BLaER1 treated with 17β-estradiol and CSF1 and Interleukin-3, amounts not matched to agents 10 nM and 100 nM (cell line): ENCODE data around the gene IRGQ.

Experiments
- H3K27ac ChIP-seq, 11 experiments: shearing (Covaris generic); formaldehyde crosslinking; 2 replicates each; pipeline ENCODE4 v1.8.1; 2022
- H3K27me3 ChIP-seq, 11 experiments: shearing (Covaris generic); formaldehyde crosslinking; 2 replicates each; pipeline ENCODE4 v1.8.1; 2022
- H3K36me3 ChIP-seq, 11 experiments: shearing (Covaris generic); formaldehyde crosslinking; 2 replicates each; pipeline ENCODE4 v1.8.1; 2022
- H3K4me1 ChIP-seq, 10 experiments: shearing (Covaris generic); formaldehyde crosslinking; 2 replicates each; pipeline ENCODE4 v1.8.1; 2022
- H3K4me2 ChIP-seq, 11 experiments: shearing (Covaris generic); formaldehyde crosslinking; 2 replicates each; pipeline ENCODE4 v1.8.1; 2022
- H3K4me3 ChIP-seq, 10 experiments: shearing (Covaris generic); formaldehyde crosslinking; 2 replicates each; pipeline ENCODE4 v1.8.1; 2022
- H3K9ac ChIP-seq, 11 experiments: shearing (Covaris generic); formaldehyde crosslinking; 2 replicates each; pipeline ENCODE4 v1.8.1; 2022
- H3K9me3 ChIP-seq, 11 experiments: shearing (Covaris generic); formaldehyde crosslinking; replicated peaks in 1 of 11; 2 replicates each; pipeline ENCODE4 v1.8.1; 2022
- H4K20me1 ChIP-seq, 11 experiments: shearing (Covaris generic); formaldehyde crosslinking; 2 replicates each; pipeline ENCODE4 v1.8.1; 2022
- Cebpa-rat ChIP-seq, 11 experiments: shearing (Covaris generic); IDR thresholded peaks; 2 replicates each; pipeline ENCODE4 v1.8.1; 2022

Gene IRGQ

DNA sequence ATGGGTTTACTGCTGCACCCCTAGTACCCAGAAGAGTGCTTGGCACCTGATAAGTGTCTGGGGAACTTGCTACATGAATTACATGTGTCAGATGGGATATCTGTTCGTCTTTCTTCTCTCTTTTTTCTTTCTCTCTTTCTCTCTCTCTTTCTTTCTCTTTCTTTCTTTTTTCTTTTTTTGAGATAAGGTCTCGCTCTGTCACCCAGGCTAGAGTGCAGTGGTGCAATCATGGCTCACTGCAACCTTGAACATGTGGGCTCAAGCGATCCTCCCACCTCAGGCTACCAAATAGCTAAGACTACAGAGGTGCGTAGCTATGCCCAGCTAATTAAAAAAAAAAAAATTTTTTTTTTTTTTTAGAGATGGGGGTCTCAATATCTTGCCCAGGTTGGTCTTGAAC lies 37.6 kb upstream of the IRGQ start:
- Histone ChIP-seq H3K9me3 (no peaks in the 10 kb centered on the region), H3K27ac (no peak overlapping the region), H3K27me3 (peaks cover 0 to 1% (median 0%) of the 10 kb centered on the region in 11 experiments; a peak in 1 of 22 replicates), H3K4me1 (peaks cover 22 to 46% (median 43%) of the 10 kb centered on the region in 10 experiments), H3K36me3 (no peaks in the 10 kb centered on the region; a peak in 1 of 22 replicates), H3K9ac (no peak overlapping the region), H3K4me2 (0 out of 22 replicates have a peak overlapping the region, but pooled peaks of 2 of the 11 experiments have one; percentile 17 to 89), H4K20me1 (peaks cover 0 to 2% (median 0%) of the 10 kb centered on the region in 11 experiments; a peak in 1 of 22 replicates), H3K4me3 (no peak overlapping the region)
- TF ChIP-seq Cebpa-rat (IDR thresholded peaks at IDR 0.05), result no peak

DNA sequence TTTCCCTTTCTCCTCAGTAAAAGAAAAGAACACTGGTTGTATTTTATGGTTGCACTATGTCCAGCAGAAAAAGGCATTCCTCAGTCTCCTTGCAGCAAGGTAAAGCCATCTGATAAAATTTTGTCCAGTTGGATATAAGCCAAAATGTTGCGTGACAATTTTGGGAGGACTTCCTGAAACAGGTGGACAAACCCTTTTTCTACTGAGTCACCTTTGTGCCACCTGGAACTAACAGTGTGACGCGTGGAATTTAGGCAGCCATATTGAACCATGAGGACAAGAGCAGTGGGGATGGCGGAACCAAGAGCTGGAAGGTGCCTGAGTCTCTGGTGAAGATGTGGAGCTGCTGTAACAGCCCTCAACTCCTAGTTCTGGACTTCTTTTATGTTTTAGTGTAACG lies 35.6 kb upstream of the IRGQ start:
- peaks cover 0 to 12% (median 4%) of the 10 kb centered on the region in 11 experiments; a peak in 8 of 22 replicates for H3K36me3 ChIP-seq
- H3K4me2 ChIP-seq, result no peak overlapping the region
- no peak overlapping the region for H3K4me3 ChIP-seq
- no peaks in the 10 kb centered on the region for H3K27me3 ChIP-seq
- no peaks in the 10 kb centered on the region for H4K20me1 ChIP-seq
- TF ChIP-seq Cebpa-rat (IDR thresholded peaks at IDR 0.05), result no peak
- H3K9ac ChIP-seq, result no peak overlapping the region
- H3K4me1 ChIP-seq, result peaks cover 20 to 36% (median 27%) of the 10 kb centered on the region in 10 experiments
- no peaks in the 10 kb centered on the region for H3K9me3 ChIP-seq
- no peak overlapping the region for H3K27ac ChIP-seq

DNA sequence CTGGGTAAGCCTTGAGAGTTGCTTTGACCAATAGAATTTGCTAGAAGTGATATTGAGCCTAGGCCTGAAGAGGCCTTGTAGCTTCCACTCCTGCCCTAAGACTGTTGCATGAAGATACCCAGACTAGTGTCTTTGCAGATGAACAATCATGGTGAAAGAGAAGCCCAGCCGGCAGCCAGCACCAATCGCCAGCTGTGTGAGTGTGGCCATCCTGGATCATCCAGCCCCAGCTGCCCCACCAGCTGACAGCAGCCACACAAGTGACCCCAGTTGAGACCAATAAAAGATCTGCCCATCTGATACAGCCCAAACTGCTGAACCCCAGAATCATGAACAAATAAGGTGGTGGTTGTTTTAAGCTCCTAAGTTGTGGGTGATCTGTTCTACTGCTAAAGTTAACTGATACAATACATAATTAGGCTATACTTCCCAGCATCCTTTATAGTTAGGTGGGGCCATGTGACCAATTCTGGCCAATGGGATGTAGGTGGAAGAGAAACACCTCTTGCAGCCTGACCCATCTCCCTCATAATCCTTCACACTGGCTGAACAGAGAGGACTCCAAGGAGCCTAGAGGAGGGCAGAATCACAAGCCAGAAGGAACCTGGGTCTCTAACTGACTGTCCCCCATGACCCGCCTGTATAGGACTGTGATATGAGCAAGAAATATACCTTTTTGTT lies 32.9 kb upstream of the IRGQ start:
- Histone ChIP-seq H3K4me1 (peaks cover 0 to 11% (median 3%) of the 10 kb centered on the region in 10 experiments; a peak in 4 of 20 replicates), H3K27ac (no peak overlapping the region), H3K4me3 (no peak overlapping the region), H3K9me3 (no peaks in the 10 kb centered on the region), H3K9ac (no peak overlapping the region), H4K20me1 (no peaks in the 10 kb centered on the region), H3K27me3 (no peaks in the 10 kb centered on the region), H3K4me2 (no peak overlapping the region), H3K36me3 (peaks cover 0 to 33% (median 18%) of the 10 kb centered on the region in 11 experiments; a peak in 15 of 22 replicates)
- no peak for TF ChIP-seq Cebpa-rat (IDR thresholded peaks at IDR 0.05)

DNA sequence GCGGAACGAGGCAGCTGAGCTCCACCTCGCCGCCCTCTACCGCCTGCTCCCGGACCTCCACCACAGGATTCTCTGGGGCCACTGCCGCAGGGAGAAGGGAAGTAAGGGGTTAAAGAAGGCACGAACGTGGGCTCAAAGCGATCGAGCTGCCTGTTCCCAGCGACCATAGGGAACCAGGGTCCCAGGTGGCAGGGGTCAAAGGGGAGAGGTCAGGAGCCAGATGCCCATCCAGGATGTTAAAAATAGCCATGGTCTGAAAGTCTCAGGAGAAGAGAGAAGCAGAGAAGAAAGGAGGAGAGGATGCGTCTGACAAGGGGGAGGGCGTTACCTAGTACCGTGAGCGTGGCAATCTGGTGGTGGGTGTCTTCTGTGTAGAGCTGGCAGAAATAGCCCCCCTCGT lies 30.9 kb upstream of the IRGQ start:
- TF ChIP-seq Cebpa-rat (IDR thresholded peaks at IDR 0.05), result no peak
- no peak overlapping the region for H3K27ac ChIP-seq
- H3K27me3 ChIP-seq, result no peaks in the 10 kb centered on the region
- H3K4me1 ChIP-seq, result peaks cover 0 to 9% (median 3%) of the 10 kb centered on the region in 10 experiments; a peak in 4 of 20 replicates
- H3K4me2 ChIP-seq, result no peak overlapping the region
- no peaks in the 10 kb centered on the region for H3K9me3 ChIP-seq
- no peak overlapping the region for H3K9ac ChIP-seq
- peaks cover 0 to 42% (median 25%) of the 10 kb centered on the region in 11 experiments; a peak in 15 of 22 replicates for H3K36me3 ChIP-seq
- H3K4me3 ChIP-seq, result no peak overlapping the region
- no peaks in the 10 kb centered on the region for H4K20me1 ChIP-seq

DNA sequence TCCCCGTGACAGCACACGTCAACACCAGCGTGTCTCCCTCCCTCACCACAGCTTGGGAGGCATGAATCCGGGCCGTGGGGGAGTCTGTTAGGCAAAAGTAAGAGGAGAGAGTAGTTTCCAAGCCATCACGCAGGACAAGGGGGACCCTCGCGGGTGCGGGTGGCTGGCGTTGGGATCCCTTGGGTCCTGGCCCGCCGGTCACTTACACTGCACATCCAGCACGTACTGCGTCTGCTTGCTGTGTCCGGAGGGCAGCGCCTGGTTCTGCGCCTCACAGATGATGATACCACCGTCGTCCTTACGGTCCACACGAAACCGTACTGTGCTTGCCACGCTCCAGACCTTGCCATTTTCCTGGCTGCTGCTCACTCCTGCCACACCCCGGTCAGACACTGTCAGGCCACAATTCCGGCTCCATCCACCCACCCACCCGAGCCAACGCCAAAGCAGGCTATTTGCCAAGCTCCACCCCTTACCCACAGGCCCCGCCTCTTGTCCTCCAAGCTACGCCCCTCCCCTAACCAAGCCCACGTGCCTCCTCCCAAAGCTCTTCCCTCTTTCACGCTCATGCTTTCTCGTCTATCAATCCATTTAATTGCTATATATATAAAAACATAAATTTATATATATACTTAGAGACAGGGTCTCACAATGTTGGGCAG lies 30.1 kb upstream of the IRGQ start:
- no peak overlapping the region for H3K27ac ChIP-seq
- no peak overlapping the region; a peak in 2 of 22 replicates for H3K9ac ChIP-seq
- no peaks in the 10 kb centered on the region for H3K9me3 ChIP-seq
- no peak overlapping the region for H3K4me3 ChIP-seq
- no peak for TF ChIP-seq Cebpa-rat (IDR thresholded peaks at IDR 0.05)
- no peaks in the 10 kb centered on the region for H4K20me1 ChIP-seq
- peaks cover 0 to 42% (median 25%) of the 10 kb centered on the region in 11 experiments; a peak in 15 of 22 replicates for H3K36me3 ChIP-seq
- peaks cover 0 to 10% (median 4%) of the 10 kb centered on the region in 10 experiments; a peak in 9 of 20 replicates for H3K4me1 ChIP-seq
- H3K27me3 ChIP-seq, result no peaks in the 10 kb centered on the region
- no peak overlapping the region; a peak in 1 of 22 replicates for H3K4me2 ChIP-seq

DNA sequence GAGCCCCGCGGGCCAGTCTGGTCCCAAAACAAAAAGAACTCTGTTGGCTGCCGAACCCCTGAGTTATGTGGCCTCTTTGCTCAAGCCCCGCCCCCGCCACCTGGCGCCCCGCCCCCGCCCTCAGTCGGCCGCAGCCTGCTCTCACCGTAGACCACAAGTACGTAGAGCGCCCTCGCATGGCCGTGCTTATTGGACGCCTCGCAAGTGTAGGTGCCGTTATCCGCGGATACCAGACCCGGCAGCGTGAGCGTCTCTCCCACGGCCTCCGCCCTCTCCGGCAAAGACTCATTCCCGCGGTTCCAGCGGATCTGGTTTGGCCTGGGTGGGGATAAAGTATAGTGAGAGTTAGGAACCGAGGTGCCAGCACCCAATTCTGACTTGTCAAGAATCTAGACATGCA lies 29.0 kb upstream of the IRGQ start:
- H3K36me3 ChIP-seq, result peaks cover 0 to 42% (median 25%) of the 10 kb centered on the region in 11 experiments; a peak in 15 of 22 replicates
- no peak overlapping the region for H3K27ac ChIP-seq
- H3K4me3 ChIP-seq, result no peak overlapping the region
- H3K9me3 ChIP-seq, result no peaks in the 10 kb centered on the region
- no peaks in the 10 kb centered on the region for H4K20me1 ChIP-seq
- H3K9ac ChIP-seq, result no peak overlapping the region
- TF ChIP-seq Cebpa-rat (IDR thresholded peaks at IDR 0.05), result no peak
- H3K4me1 ChIP-seq, result peaks cover 7 to 21% (median 14%) of the 10 kb centered on the region in 10 experiments
- H3K4me2 ChIP-seq, result no peak overlapping the region
- H3K27me3 ChIP-seq, result no peaks in the 10 kb centered on the region

DNA sequence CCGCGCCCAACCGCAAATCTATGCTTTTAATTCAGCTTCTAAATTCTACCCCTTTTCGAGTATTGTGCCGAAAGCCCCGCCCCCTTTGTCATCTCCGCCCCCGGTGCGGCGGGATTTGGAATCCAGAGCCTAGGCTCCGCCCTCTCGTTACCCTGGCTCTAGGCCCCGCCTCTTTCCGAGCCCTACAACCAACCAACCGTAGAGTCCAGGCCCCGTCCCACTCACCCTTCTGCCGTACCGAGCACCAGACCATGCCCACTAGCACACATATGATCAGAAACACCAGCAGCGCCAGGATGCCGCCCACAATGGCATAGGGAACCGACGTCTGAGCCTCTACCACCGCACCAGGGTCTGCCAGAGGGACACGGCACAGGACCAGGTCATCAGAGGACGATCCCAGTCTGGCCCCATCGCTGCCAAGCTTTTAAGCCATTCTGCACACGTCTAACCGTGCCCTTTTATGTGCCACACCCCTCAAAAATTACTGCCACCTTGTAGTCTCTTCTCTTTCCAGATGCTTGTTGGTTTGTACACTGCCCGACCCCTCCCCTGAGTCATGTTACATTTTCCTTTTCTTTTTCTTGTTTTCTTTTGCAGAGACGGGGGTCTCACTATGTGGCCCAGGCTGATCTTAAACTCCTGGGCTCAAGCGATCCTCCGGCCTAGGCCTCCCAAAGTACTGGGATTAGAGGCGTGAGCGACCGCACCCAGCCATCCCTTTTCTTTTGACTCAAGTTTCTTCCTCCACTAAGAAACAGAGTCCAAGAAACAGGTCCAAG lies 28.1 kb upstream of the IRGQ start:
- Histone ChIP-seq H3K9me3 (no peaks in the 10 kb centered on the region), H3K4me3 (no peak overlapping the region), H3K9ac (no peak overlapping the region), H3K4me1 (peaks cover 8 to 22% (median 15%) of the 10 kb centered on the region in 10 experiments), H4K20me1 (no peaks in the 10 kb centered on the region), H3K4me2 (no peak overlapping the region), H3K36me3 (peaks cover 0 to 42% (median 25%) of the 10 kb centered on the region in 11 experiments; a peak in 15 of 22 replicates), H3K27me3 (no peaks in the 10 kb centered on the region), H3K27ac (no peak overlapping the region)
- no peak for TF ChIP-seq Cebpa-rat (IDR thresholded peaks at IDR 0.05)

DNA sequence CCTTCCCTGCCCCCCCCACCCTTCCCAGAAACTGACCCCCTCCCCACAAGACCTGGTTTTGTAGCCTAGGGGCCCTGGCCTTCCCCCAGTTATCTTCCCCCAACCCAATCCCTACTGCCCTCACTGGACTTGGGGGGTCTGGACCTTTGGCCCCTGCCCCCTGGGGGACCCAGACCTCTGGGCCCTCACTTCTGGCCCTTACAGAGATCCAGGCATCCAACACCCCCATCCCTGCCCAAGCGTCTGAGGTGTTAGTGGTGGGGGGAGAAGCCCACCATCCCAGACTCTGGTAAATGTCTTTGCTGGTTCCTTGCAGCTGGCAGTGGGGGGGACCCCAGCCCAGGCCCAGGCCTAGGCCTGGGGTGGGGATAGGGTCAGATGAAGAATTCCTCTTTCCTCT lies 27.0 kb upstream of the IRGQ start:
- H3K9me3 ChIP-seq, result no peaks in the 10 kb centered on the region

DNA sequence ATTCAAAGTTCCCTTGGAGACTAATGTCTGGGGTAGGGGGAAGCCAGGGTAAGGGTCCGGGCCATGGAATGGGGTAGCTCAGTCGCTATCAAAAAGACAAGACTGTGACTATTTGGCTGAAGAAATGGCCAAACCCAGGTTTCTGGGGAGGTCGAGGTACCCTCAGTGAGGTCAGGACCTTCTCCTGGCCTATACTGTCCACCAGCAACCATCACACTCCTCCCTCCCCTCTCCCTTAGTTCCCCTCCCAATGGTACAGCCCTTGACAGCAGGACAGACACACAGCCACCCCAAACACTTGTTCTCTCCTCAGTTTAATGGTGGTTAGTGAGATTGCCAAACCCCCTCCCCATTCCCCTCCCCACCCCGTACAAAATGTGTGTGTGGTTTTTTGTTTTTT lies 26.1 kb upstream of the IRGQ start:
- TF ChIP-seq Cebpa-rat (IDR thresholded peaks at IDR 0.05), result no peak
- H3K4me2 ChIP-seq, result no peak overlapping the region
- H3K36me3 ChIP-seq, result peaks cover 0 to 37% (median 25%) of the 10 kb centered on the region in 11 experiments; a peak in 15 of 22 replicates
- H3K4me3 ChIP-seq, result no peak overlapping the region
- no peak overlapping the region for H3K27ac ChIP-seq
- H3K4me1 ChIP-seq, result peaks cover 23 to 39% (median 30%) of the 10 kb centered on the region in 10 experiments
- H3K27me3 ChIP-seq, result no peaks in the 10 kb centered on the region
- H4K20me1 ChIP-seq, result peaks cover 0 to 5% (median 0%) of the 10 kb centered on the region in 11 experiments; a peak in 3 of 22 replicates
- no peak overlapping the region for H3K9ac ChIP-seq
- no peaks in the 10 kb centered on the region for H3K9me3 ChIP-seq

More for the DNA sequence above, 27.0 kb upstream of the IRGQ start:
- no peaks in the 10 kb centered on the region for H3K27me3 ChIP-seq
- peaks cover 0 to 42% (median 25%) of the 10 kb centered on the region in 11 experiments; a peak in 15 of 22 replicates for H3K36me3 ChIP-seq
- H3K4me1 ChIP-seq, result peaks cover 15 to 31% (median 24%) of the 10 kb centered on the region in 10 experiments
- H3K4me3 ChIP-seq, result no peak overlapping the region
- no peak for TF ChIP-seq Cebpa-rat (IDR thresholded peaks at IDR 0.05)
- H3K4me2 ChIP-seq, result no peak overlapping the region
- H4K20me1 ChIP-seq, result no peaks in the 10 kb centered on the region
- H3K9ac ChIP-seq, result no peak overlapping the region
- H3K27ac ChIP-seq, result no peak overlapping the region
